ENCODE results near the gene PPP1R10. TPM values are rescaled to one million over a fixed set of nuclear protein-coding genes. Genes with fewer than 3 reads are reported as not detected.

Gene PPP1R10
- total RNA-seq, 4 donors from 2014 or later = 47.6 to 74.0 (median 61.3) TPM

DNA sequence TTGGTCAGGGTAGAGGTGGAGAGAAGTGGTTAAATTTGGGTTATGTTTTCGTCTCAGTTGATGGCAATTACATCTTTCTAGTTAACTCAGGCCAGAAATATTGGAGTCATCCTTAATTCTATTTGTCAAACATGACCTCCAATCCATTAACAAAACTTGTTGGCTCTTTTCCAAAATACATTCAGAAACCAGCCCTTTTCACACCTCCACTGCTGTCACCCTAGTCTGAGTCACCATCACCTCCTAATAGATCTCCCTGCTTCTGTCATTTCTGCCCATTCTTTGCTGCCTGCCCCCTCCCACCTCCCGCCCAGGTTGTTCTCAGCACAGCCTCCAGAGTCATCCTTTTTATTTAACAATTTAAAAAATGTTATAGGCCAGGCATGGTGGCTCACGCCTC, 48.8 kb downstream of the PPP1R10 start:
- no peak overlapping the region for H3K4me3 ChIP-seq
- peaks cover 0 to 23% (median 4%) of the 10 kb centered on the region in 4 donors for H3K4me1 ChIP-seq
- DNase-seq = no peak
- no peaks in the 10 kb centered on the region for H3K27me3 ChIP-seq
- no peaks in the 10 kb centered on the region for H3K9me3 ChIP-seq
- no peak for TF ChIP-seq POLR2A (IDR thresholded peaks at IDR 0.05)
- TF ChIP-seq, protein P1, sequence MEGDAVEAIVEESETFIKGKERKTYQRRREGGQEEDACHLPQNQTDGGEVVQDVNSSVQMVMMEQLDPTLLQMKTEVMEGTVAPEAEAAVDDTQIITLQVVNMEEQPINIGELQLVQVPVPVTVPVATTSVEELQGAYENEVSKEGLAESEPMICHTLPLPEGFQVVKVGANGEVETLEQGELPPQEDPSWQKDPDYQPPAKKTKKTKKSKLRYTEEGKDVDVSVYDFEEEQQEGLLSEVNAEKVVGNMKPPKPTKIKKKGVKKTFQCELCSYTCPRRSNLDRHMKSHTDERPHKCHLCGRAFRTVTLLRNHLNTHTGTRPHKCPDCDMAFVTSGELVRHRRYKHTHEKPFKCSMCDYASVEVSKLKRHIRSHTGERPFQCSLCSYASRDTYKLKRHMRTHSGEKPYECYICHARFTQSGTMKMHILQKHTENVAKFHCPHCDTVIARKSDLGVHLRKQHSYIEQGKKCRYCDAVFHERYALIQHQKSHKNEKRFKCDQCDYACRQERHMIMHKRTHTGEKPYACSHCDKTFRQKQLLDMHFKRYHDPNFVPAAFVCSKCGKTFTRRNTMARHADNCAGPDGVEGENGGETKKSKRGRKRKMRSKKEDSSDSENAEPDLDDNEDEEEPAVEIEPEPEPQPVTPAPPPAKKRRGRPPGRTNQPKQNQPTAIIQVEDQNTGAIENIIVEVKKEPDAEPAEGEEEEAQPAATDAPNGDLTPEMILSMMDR (IDR thresholded peaks at IDR 0.05) = no peak
- no peak overlapping the region for H3K27ac ChIP-seq
- H3K36me3 ChIP-seq = peaks cover 0 to 2% (median 0%) of the 10 kb centered on the region in 3 donors

DNA sequence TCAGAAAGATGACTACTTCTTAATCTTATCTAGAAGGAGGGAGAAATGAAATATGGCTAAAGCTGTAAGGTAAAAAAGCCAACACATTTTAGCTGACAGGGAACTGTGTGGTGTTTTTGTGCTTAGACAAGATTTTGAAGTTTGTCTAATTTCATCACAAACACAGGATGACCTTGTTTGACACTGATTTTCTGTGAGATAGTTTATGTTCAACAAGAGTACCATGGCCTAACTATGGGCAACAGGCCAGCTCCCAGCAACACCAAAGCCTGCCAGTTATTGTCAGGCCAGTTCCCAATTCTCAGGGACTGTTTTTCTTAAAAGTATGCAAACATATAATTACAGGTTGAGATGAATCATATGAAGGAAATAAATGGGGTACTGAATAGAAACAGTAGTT, 51.3 kb downstream of the PPP1R10 start:
- H3K9me3 ChIP-seq = no peaks in the 10 kb centered on the region
- no peaks in the 10 kb centered on the region for H3K27me3 ChIP-seq
- peaks cover 0 to 7% (median 2%) of the 10 kb centered on the region in 4 donors for H3K4me1 ChIP-seq
- no peak overlapping the region for H3K4me3 ChIP-seq
- no peak overlapping the region for H3K27ac ChIP-seq
- no peak for DNase-seq
- peaks cover 0 to 20% (median 0%) of the 10 kb centered on the region in 3 donors for H3K36me3 ChIP-seq
- TF ChIP-seq, protein P1 (IDR thresholded peaks at IDR 0.05) = no peak
- TF ChIP-seq POLR2A (IDR thresholded peaks at IDR 0.05) = no peak

DNA sequence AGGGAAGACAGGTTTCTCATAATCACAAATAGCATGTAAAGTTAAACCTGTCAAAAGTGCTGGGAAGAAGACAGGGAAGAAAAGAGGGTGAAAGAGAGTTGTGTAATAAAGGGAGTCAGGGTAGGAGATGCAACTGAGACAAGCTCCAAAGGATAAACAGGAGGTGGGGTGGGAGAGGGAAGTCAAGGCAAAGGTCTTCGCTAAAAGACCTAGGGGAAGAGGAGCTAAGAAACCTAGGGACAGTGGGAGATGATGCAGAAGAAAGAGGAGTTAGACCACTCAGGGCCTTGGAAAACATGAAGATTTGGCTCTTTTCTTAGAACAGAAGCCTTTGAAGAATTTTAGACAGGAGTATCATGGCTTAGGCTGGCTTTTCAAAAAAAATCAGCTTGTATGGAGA, 52.9 kb downstream of the PPP1R10 start:
- TF ChIP-seq, protein P1 (IDR thresholded peaks at IDR 0.05) = no peak
- TF ChIP-seq POLR2A (IDR thresholded peaks at IDR 0.05) = no peak
- Histone ChIP-seq H3K4me3 (no peak overlapping the region), H3K36me3 (peaks cover 0 to 20% (median 0%) of the 10 kb centered on the region in 3 donors), H3K4me1 (no peaks in the 10 kb centered on the region), H3K27ac (no peak overlapping the region), H3K27me3 (no peaks in the 10 kb centered on the region), H3K9me3 (no peaks in the 10 kb centered on the region)
- DNase-seq = no peak

DNA sequence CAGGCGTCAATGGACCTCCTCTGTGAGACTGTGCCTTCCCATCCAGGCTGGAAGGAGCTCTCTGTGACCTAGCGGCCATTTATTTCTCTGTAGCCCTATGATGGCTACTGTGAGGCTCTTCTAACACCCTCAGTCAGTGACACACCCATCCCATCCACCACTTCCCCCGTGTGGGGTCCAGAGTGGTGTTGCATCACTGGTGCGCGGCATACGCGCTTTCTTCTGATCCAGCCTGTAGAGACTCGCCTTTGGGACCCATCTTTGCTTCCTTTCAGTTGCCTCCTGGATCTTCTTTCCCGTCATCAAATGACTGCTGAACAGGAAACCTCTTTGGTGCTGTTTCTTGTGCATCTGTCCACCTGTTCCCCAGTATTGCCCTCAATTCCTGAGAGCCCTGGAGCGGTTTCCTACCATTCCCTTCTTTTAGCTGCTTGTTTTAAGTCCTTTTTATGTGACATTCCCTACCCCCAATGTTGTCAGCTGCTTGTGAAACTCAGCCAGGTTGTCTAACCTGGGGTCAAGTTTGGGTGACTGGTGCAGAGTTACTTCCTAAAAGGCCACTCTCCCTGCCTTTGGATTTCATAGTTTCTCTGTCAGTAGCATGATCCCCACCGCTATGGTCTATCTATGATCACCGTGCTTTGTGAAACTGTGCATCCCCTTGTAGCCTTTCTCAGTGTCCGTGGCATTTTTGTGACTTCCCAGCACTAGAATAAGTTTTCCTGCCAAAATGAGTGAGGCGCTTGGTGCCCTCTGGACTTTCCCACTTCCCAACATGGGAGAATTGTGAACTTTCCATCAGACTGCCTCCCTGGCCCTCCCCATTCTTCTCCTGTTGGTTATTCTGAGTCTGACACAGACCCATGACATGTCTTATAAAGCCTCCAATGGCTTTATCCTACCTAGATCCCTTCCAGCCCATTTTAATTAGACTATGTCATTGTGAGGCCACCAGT, 54.3 kb downstream of the PPP1R10 start:
- no peak for DNase-seq
- Histone ChIP-seq H3K27me3 (no peaks in the 10 kb centered on the region), H3K4me1 (peaks cover 0 to 5% (median 2%) of the 10 kb centered on the region in 4 donors), H3K27ac (no peak overlapping the region), H3K9me3 (no peaks in the 10 kb centered on the region), H3K4me3 (no peak overlapping the region), H3K36me3 (peaks cover 0 to 20% (median 0%) of the 10 kb centered on the region in 3 donors)
- TF ChIP-seq POLR2A (IDR thresholded peaks at IDR 0.05) = no peak

DNA sequence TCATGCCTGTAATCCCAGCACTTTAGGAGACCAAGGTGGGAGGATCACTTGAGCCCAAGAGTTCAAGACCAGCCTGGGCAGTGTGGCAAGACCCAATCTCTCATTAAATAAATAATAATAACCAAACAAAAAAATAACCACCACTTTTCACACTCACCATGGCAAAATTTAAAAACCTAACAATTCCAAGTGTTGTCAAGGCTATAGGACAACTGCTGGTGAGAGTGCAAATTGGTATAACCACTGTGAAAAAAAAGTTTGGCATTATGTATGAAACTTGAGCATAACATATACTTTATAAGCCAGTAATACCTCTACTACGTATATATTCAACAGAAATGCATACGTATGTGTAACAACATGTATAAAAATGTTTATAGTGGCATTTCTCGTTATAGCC, 56.1 kb downstream of the PPP1R10 start:
- Histone ChIP-seq H3K27ac (no peak overlapping the region), H3K9me3 (no peaks in the 10 kb centered on the region), H3K27me3 (no peaks in the 10 kb centered on the region), H3K4me3 (no peak overlapping the region), H3K36me3 (peaks cover 0 to 20% (median 0%) of the 10 kb centered on the region in 3 donors), H3K4me1 (peaks cover 0 to 7% (median 4%) of the 10 kb centered on the region in 4 donors)
- TF ChIP-seq, protein P1 (IDR thresholded peaks at IDR 0.05) = no peak
- TF ChIP-seq POLR2A (IDR thresholded peaks at IDR 0.05) = no peak
- DNase-seq = no peak

DNA sequence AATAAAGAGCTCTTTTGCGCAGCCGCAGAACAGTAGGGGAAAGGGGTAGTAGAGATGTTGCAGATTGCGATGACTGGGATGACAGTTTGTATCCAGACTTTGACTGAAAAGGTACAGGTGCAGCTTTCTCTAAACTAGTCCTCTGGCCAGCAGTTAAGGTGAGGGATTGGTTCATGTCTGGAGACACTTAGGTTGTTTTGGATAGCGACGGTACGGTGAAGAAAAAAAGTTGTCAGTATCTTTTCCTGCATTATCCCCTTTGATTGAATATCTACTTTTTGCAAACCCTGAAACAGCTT, 59.4 kb downstream of the PPP1R10 start:
- Histone ChIP-seq H3K36me3 (peaks cover 0 to 26% (median 0%) of the 10 kb centered on the region in 3 donors), H3K27ac (peak overlapping the region; percentile 97 to 99 (median 98)), H3K4me3 (peak overlapping the region; percentile 80 to 96 (median 94)), H3K27me3 (no peaks in the 10 kb centered on the region), H3K4me1 (peaks cover 4 to 20% (median 8%) of the 10 kb centered on the region in 4 donors), H3K9me3 (no peaks in the 10 kb centered on the region)
- no peak for DNase-seq
- TF ChIP-seq, protein P1 (IDR thresholded peaks at IDR 0.05) = no peak
- TF ChIP-seq POLR2A (IDR thresholded peaks at IDR 0.05) = no peak
